IMR-90 (cell line): ENCODE results near the gene ZNF708. TPM values are rescaled to one million over a fixed set of nuclear protein-coding genes. Genes with fewer than 3 reads are reported as not detected.
"Not testable (repeated sequence)": the region's sequence is repeated elsewhere in the genome, so short reads cannot be mapped to it uniquely, and the experiment has no call there.

Source experiments
- ATAC-seq: fragments of 200-7000 bp; cut with Tn5 transposase; 2 replicates; pipeline ENCODE4 v1.9.1; 2020; ENCODE audit warnings: low read depth, mild to moderate bottlenecking, moderate library complexity
- BruUV-seq: library from RNA; stranded (reverse); fragments of 400-500 nt; replicated peaks from 2 replicates; lab custom pipeline; 2021; lab: Mats Ljungman, UMichigan
- CTCF ChIA-PET: fragments of 300-600 bp; formaldehyde crosslinking; extraction: SDS; loops from one replicate; lab custom pipeline; 2021; ENCODE audit warnings: antibody characterized with exemption; lab: Yijun Ruan, JAX
- POLR2A ChIA-PET: fragments of 300-600 bp; sonication (Branson Sonifier 250); formaldehyde crosslinking; loops from one replicate; lab custom pipeline; 2022; ENCODE audit warnings: antibody characterized with exemption; ENCODE audit not compliant: unreplicated experiment; lab: Charles Lee
- DNase-seq: peaks from one replicate; pipeline ENCODE4 v3.0.0; 2013
- H2AFZ ChIP-seq: replicated peaks from 2 replicates; pipeline ENCODE3; 2013; ENCODE audit warnings: low read length, mild to moderate bottlenecking; ENCODE audit not compliant: poor library complexity
- H2AK5ac ChIP-seq: 2 replicates; pipeline ENCODE4 v1.6.1; 2013; ENCODE audit warnings: low read depth, low read length, inconsistent platforms
- H2AK9ac ChIP-seq: replicated peaks from 2 replicates; pipeline ENCODE3; 2013; ENCODE audit warnings: mild to moderate bottlenecking, low read depth, low read length, moderate library complexity; ENCODE audit not compliant: poor library complexity
- H2BK120ac ChIP-seq: 2 replicates; pipeline ENCODE4 v1.6.1; 2013; ENCODE audit warnings: low read depth, low read length, inconsistent platforms
- H2BK15ac ChIP-seq: 3 replicates; pipeline ENCODE4 v1.6.1; 2013; ENCODE audit warnings: low read depth, low read length, inconsistent platforms
- H2BK20ac ChIP-seq: 2 replicates; pipeline ENCODE4 v1.6.1; 2013; ENCODE audit warnings: low read depth, mild to moderate bottlenecking, inconsistent platforms, low read length, moderate library complexity
- H2BK5ac ChIP-seq: 2 replicates; pipeline ENCODE4 v1.6.1; 2013; ENCODE audit warnings: mild to moderate bottlenecking, low read depth, low read length, inconsistent platforms; ENCODE audit not compliant: poor library complexity, severe bottlenecking
- H3K14ac ChIP-seq: replicated peaks from 2 replicates; pipeline ENCODE4 v1.6.1; 2013; ENCODE audit warnings: low read depth, low read length, inconsistent platforms
- H3K18ac ChIP-seq: 2 replicates; pipeline ENCODE4 v1.6.1; 2013; ENCODE audit warnings: low read depth, low read length, control low read depth
- H3K23ac ChIP-seq: 2 replicates; pipeline ENCODE4 v1.6.1; 2013; ENCODE audit warnings: low read depth, low read length, inconsistent platforms
- H3K27ac ChIP-seq: 2 replicates; pipeline ENCODE4 v1.5.1; 2013; ENCODE audit warnings: mild to moderate bottlenecking, control low read depth, low read length; ENCODE audit not compliant: insufficient read depth
- H3K27me3 ChIP-seq: 2 replicates; pipeline ENCODE4 v1.6.1; 2013; ENCODE audit warnings: low read length; ENCODE audit not compliant: control insufficient read depth, insufficient read depth
- H3K36me3 ChIP-seq: 2 replicates; pipeline ENCODE4 v1.6.1; 2013; ENCODE audit warnings: low read length, mixed read lengths; ENCODE audit not compliant: control insufficient read depth, insufficient read depth
- H3K4ac ChIP-seq: 2 replicates; pipeline ENCODE4 v1.6.1; 2013; ENCODE audit warnings: low read depth, low read length, inconsistent platforms
- H3K4me1 ChIP-seq: 2 replicates; pipeline ENCODE4 v1.6.1; 2013; ENCODE audit warnings: low read length, mixed read lengths; ENCODE audit not compliant: control insufficient read depth, insufficient read depth
- H3K4me2 ChIP-seq: 2 replicates; pipeline ENCODE4 v1.6.1; 2013; ENCODE audit warnings: low read depth, mild to moderate bottlenecking, control low read depth, low read length, moderate library complexity
- H3K4me3 ChIP-seq: 2 replicates; pipeline ENCODE4 v1.5.1; 2013; ENCODE audit warnings: low read depth, mild to moderate bottlenecking, control low read depth, low read length, moderate library complexity; ENCODE audit not compliant: insufficient read depth
- H3K56ac ChIP-seq: 2 replicates; pipeline ENCODE4 v1.6.1; 2013; ENCODE audit warnings: low read length, inconsistent platforms; ENCODE audit not compliant: insufficient read depth; ENCODE audit errors: extremely low read depth
- H3K79me1 ChIP-seq, 2 experiments: 2 replicates each; pipeline ENCODE4 v1.6.1; 2013; ENCODE audit warnings: low read length in 2 of 2, inconsistent platforms in 1 of 2, low read depth in 1 of 2
- H3K9ac ChIP-seq: 2 replicates; pipeline ENCODE4 v1.6.1; 2013; ENCODE audit warnings: low read depth, low read length, control low read depth
- H3K9me1 ChIP-seq: 2 replicates; pipeline ENCODE4 v1.6.1; 2013; ENCODE audit warnings: low read length, inconsistent platforms; ENCODE audit not compliant: insufficient read depth
- H3K9me3 ChIP-seq: 2 replicates; pipeline ENCODE4 v1.6.1; 2013; ENCODE audit warnings: low read length; ENCODE audit not compliant: control insufficient read depth, insufficient read depth
- H4K20me1 ChIP-seq: 2 replicates; pipeline ENCODE4 v1.6.1; 2013; ENCODE audit warnings: low read length, inconsistent platforms; ENCODE audit not compliant: insufficient read depth
- H4K5ac ChIP-seq: 2 replicates; pipeline ENCODE4 v1.6.1; 2013; ENCODE audit warnings: mild to moderate bottlenecking, low read depth, low read length, control low read depth
- H4K8ac ChIP-seq, 2 experiments: 2 replicates each; pipeline ENCODE4 v1.6.1; 2013; ENCODE audit warnings: low read depth in 2 of 2, low read length in 2 of 2, control low read depth in 1 of 2, inconsistent platforms in 1 of 2
- H4K91ac ChIP-seq: 2 replicates; pipeline ENCODE4 v1.6.1; 2013; ENCODE audit warnings: low read depth, low read length, inconsistent platforms; ENCODE audit not compliant: insufficient read depth
- WGBS, 2 experiments: methylation state at CpG; one replicate each; pipeline versions ENCODE4 v1.1.5 to v1.1.7; 2013; ENCODE audit warnings: missing lambda C conversion rate in 2 of 2; ENCODE audit not compliant: insufficient read length in 1 of 2; ENCODE audit errors: extremely low coverage in 2 of 2; 5-methylcytosine and 5-hydroxymethylcytosine counted together
- dilution Hi-C: fragments of 300-500 bp; cut with HindIII; formaldehyde crosslinking; loops from one replicate; pipeline ENCODE4 v1.14.3; 2018; ENCODE audit warnings: low sequenced_read_pairs; ENCODE audit not compliant: unreplicated experiment
- in situ Hi-C: fragments of 300-500 bp; cut with MboI; formaldehyde crosslinking; loops from 3 replicates; pipeline ENCODE4 v1.14.3; 2019; ENCODE audit warnings: low sequenced_read_pairs, inconsistent platforms, mixed read lengths
- intact Hi-C: fragments of 100-400 bp; cut with micrococcal nuclease; formaldehyde crosslinking; loops from 2 replicates; pipeline ENCODE4 v1.10.0; 2022
- polyA plus RNA-seq, 3 experiments: library from polyadenylated mRNA; depleted of rRNA; stranded (reverse); fragments of >200 nt; gene quantifications; 2 replicates each; pipeline ENCODE4 v1.2.3, GENCODE V29; 2012; ENCODE audit warnings: low replicate concordance in 1 of 3
- total RNA-seq: library from RNA; depleted of rRNA; stranded (reverse); fragments of >200 nt; gene quantifications from 2 replicates; pipeline ENCODE4 v1.2.3, GENCODE V29; 2012

ZNF708 gene
- total and polyA plus RNA-seq, 2 of the 4 experiments (the other 2 are of a cell fraction) = 1.7 to 4.7 TPM

GRCh38 chr19:21344841-21345240 is 15.6 kb upstream of the ZNF708 start:
- intact Hi-C loops = not testable (repeated sequence)

More at GRCh38 chr19:21344841-21345240, 15.6 kb upstream of the ZNF708 start:
- CTCF ChIA-PET, BruUV-seq, H4K8ac ChIP-seq, dilution Hi-C loops, H3K4ac ChIP-seq, in situ Hi-C loops, H2BK5ac ChIP-seq, H3K36me3 ChIP-seq, H3K4me3 ChIP-seq, H2BK20ac ChIP-seq, H2AK5ac ChIP-seq, H3K56ac ChIP-seq, H3K23ac ChIP-seq, H4K5ac ChIP-seq, H3K4me1 ChIP-seq, H3K4me2 ChIP-seq, H3K79me1 ChIP-seq, H4K20me1 ChIP-seq, H4K91ac ChIP-seq, H2BK120ac ChIP-seq, H3K9ac ChIP-seq, POLR2A ChIA-PET, H2BK15ac ChIP-seq, H3K9me1 ChIP-seq, DNase-seq, ATAC-seq, H3K9me3 ChIP-seq, H3K14ac ChIP-seq, H3K18ac ChIP-seq, H3K27ac ChIP-seq, H3K27me3 ChIP-seq, H2AFZ ChIP-seq, H2AK9ac ChIP-seq: not testable (repeated sequence)
- WGBS, 2 experiments = no CpG with 5 or more reads among the region's 2 CpGs
